Measurements from ENCODE around the gene PMS1. TPM values are rescaled to one million over a fixed set of nuclear protein-coding genes. Genes with fewer than 3 reads are reported as not detected.
A peak's percentile ranks its signal among the peaks of the same experiment; 100 is the strongest.
"Not testable (repeated sequence)": the region's sequence is repeated elsewhere in the genome, so short reads cannot be mapped to it uniquely, and the experiment has no call there.

Gene PMS1
- total and polyA plus RNA-seq, 2 experiments from 2014 or later, result 53.7 to 64.1 TPM

GRCh38 chr2:189892546-189893294, 108.5 kb downstream of the PMS1 start:
- H3K4me3 Mint-ChIP-seq; H3K27ac Mint-ChIP-seq; H3K4me3 ChIP-seq; H3F3A ChIP-seq (replicated peaks; ENCODE audit: low read depth); H3K4me1 Mint-ChIP-seq; H3K27me3 ChIP-seq (ENCODE audit: insufficient read depth); H3K4me2 ChIP-seq; H3K4me1 ChIP-seq (ENCODE audit: insufficient read depth); H3K27me3 Mint-ChIP-seq (ENCODE audit: insufficient read depth, low read depth, poor library complexity); H3K9me3 Mint-ChIP-seq; H3K79me2 ChIP-seq (replicated peaks; ENCODE audit: insufficient read depth); H3K9me2 ChIP-seq (ENCODE audit: insufficient read depth); H3K36me3 Mint-ChIP-seq (ENCODE audit: low read depth); H3K27ac ChIP-seq (ENCODE audit: low read depth); H3K36me3 ChIP-seq (ENCODE audit: insufficient read depth); H4K20me1 ChIP-seq (replicated peaks; ENCODE audit: insufficient read depth): not testable (repeated sequence)
- H2AFZ ChIP-seq, result peak overlapping the region; percentile 74
- ATAC-seq, result peak; percentile 27; the same call in 1 of the 3 replicates
- peak; percentile 43 for DNase-seq (ENCODE audit: low spot score)

- Mint-ChIP-seq H3K9me3 (peaks cover 5% of the 10 kb centered on the region; the same call in 1 of the 3 replicates), H3K27me3 (ENCODE audit: insufficient read depth, low read depth, poor library complexity) (no peaks in the 10 kb centered on the region), H3K4me1 (no peaks in the 10 kb centered on the region; the same call in 2 of the 3 replicates), H3K36me3 (ENCODE audit: low read depth) (no peaks in the 10 kb centered on the region; the same call in 2 of the 3 replicates), H3K27ac (no peak overlapping the region), H3K4me3 (no peak overlapping the region)
- H3K79me2 ChIP-seq (replicated peaks; ENCODE audit: insufficient read depth), result no peaks in the 10 kb centered on the region
- H3K36me3 ChIP-seq (ENCODE audit: insufficient read depth), result no peaks in the 10 kb centered on the region
- no peaks in the 10 kb centered on the region for H3K27me3 ChIP-seq (ENCODE audit: insufficient read depth)
- TF ChIP-seq REST (IDR thresholded peaks at IDR 0.05; ENCODE audit: unreplicated experiment) (no peak), ETS1 (IDR thresholded peaks at IDR 0.05) (no peak), CREB1 (CRISPR knock-in tag; IDR thresholded peaks at IDR 0.05; ENCODE audit: low read depth) (no peak), POLR2AphosphoS5 (IDR thresholded peaks at IDR 0.05; ENCODE audit: low read depth) (no peak), JUNB (IDR thresholded peaks at IDR 0.05; ENCODE audit: unreplicated experiment) (no peak), ZNF462 (CRISPR knock-in tag; IDR thresholded peaks at IDR 0.05) (no peak), EZH2phosphoT487 (IDR thresholded peaks at IDR 0.05; ENCODE audit: unreplicated experiment) (no peak)
- H3K27ac ChIP-seq (ENCODE audit: low read depth), result no peak overlapping the region
- no peaks in the 10 kb centered on the region for H3F3A ChIP-seq (replicated peaks; ENCODE audit: low read depth)
- ATAC-seq (no peak), DNase-seq (ENCODE audit: low spot score) (no peak)
- H3K4me3 ChIP-seq, result no peak overlapping the region
- H4K20me1 ChIP-seq (replicated peaks; ENCODE audit: insufficient read depth), result no peaks in the 10 kb centered on the region
- no peaks in the 10 kb centered on the region for H3K9me2 ChIP-seq (ENCODE audit: insufficient read depth)
- no peak overlapping the region for H3K4me2 ChIP-seq
- H3K4me1 ChIP-seq (ENCODE audit: insufficient read depth), result no peaks in the 10 kb centered on the region
- H2AFZ ChIP-seq, result no peak overlapping the region
These were observed 112.6 kb downstream of the PMS1 start for GRCh38 chr2:189896809-189897208.
